ENCODE data around the gene MRTFB. TPM values are rescaled to one million over a fixed set of nuclear protein-coding genes. Genes with fewer than 3 reads are reported as not detected.

The MRTFB gene
- total RNA-seq, 1 donor from 2014 or later: 89.4 TPM

GRCh38 chr16:14232106-14232864, 161.2 kb downstream of the MRTFB start:
- H3K4me1 ChIP-seq: peaks cover 0 to 11% of the 10 kb centered on the region in 2 donors
- H3K9me3 ChIP-seq: no peaks in the 10 kb centered on the region
- H3K4me3 ChIP-seq: peak overlapping the region in 1 of 2 donors; percentile 9
- peak overlapping the region in 1 of 2 donors; percentile 38 for H3K27ac ChIP-seq
- no peaks in the 10 kb centered on the region for H3K27me3 ChIP-seq
- H3K36me3 ChIP-seq: peaks cover 4 to 20% of the 10 kb centered on the region in 2 donors
- no peak for DNase-seq (ENCODE audit: low spot score in 2 of 2)
- intact Hi-C loops (cut with DNase I): no loop called here
- no peak for TF ChIP-seq CTCF (IDR thresholded peaks at IDR 0.05)

- TF ChIP-seq CTCF (IDR thresholded peaks at IDR 0.05): no peak
- H3K4me3 ChIP-seq: no peak overlapping the region
- H3K4me1 ChIP-seq: peaks cover 7 to 25% of the 10 kb centered on the region in 2 donors
- no peak overlapping the region for H3K27ac ChIP-seq
- H3K27me3 ChIP-seq: no peaks in the 10 kb centered on the region
- no peak for DNase-seq (ENCODE audit: low spot score in 2 of 2)
- H3K36me3 ChIP-seq: peaks cover 4 to 29% of the 10 kb centered on the region in 2 donors
- intact Hi-C loops (cut with DNase I): no loop called here
- no peaks in the 10 kb centered on the region for H3K9me3 ChIP-seq
Measured at GRCh38 chr16:14236401-14236800, 165.3 kb downstream of the MRTFB start.

GRCh38 chr16:14238756-14239155, 167.6 kb downstream of the MRTFB start:
- no peak for DNase-seq (ENCODE audit: low spot score in 2 of 2)
- no peak for TF ChIP-seq CTCF (IDR thresholded peaks at IDR 0.05)
- no peak overlapping the region for H3K27ac ChIP-seq
- intact Hi-C loops (cut with DNase I): no loop called here
- H3K4me1 ChIP-seq: peaks cover 13 to 22% of the 10 kb centered on the region in 2 donors
- H3K27me3 ChIP-seq: no peaks in the 10 kb centered on the region
- no peak overlapping the region for H3K4me3 ChIP-seq
- H3K36me3 ChIP-seq: peaks cover 4 to 29% of the 10 kb centered on the region in 2 donors
- no peaks in the 10 kb centered on the region for H3K9me3 ChIP-seq

- Histone ChIP-seq H3K4me1 (peaks cover 13 to 22% of the 10 kb centered on the region in 2 donors), H3K27me3 (no peaks in the 10 kb centered on the region), H3K9me3 (no peaks in the 10 kb centered on the region), H3K27ac (no peak overlapping the region), H3K36me3 (peaks cover 0 to 25% of the 10 kb centered on the region in 2 donors), H3K4me3 (no peak overlapping the region)
- intact Hi-C loops (cut with DNase I): no loop called here
- DNase-seq (ENCODE audit: low spot score in 2 of 2): no peak
- no peak for TF ChIP-seq CTCF (IDR thresholded peaks at IDR 0.05)
Measured at GRCh38 chr16:14239791-14240190, 168.7 kb downstream of the MRTFB start.

GRCh38 chr16:14240219-14240843, 169.2 kb downstream of the MRTFB start:
- H3K36me3 ChIP-seq: peaks cover 0 to 20% of the 10 kb centered on the region in 2 donors
- intact Hi-C loops (cut with DNase I): no loop called here

More at GRCh38 chr16:14240219-14240843, 169.2 kb downstream of the MRTFB start:
- H3K27ac ChIP-seq: peak overlapping the region; percentile 46 to 61
- no peaks in the 10 kb centered on the region for H3K9me3 ChIP-seq
- H3K27me3 ChIP-seq: no peaks in the 10 kb centered on the region
- no peak for DNase-seq (ENCODE audit: low spot score in 2 of 2)
- H3K4me3 ChIP-seq: no peak overlapping the region
- TF ChIP-seq CTCF (IDR thresholded peaks at IDR 0.05): no peak
- peaks cover 13 to 22% of the 10 kb centered on the region in 2 donors for H3K4me1 ChIP-seq

Measured in ascending aorta (tissue), 2 donors.